Pulmonary artery endothelial cell (primary cell): ENCODE data around the gene SMARCD2. TPM values are rescaled to one million over a fixed set of nuclear protein-coding genes. Genes with fewer than 3 reads are reported as not detected.
"Not testable (repeated sequence)": the region's sequence is repeated elsewhere in the genome, so short reads cannot be mapped to it uniquely, and the experiment has no call there.

ENCODE experiments used
- DNase-seq: peaks from one replicate; pipeline ENCODE4 v3.0.0-alpha.2; 2011; ENCODE audit warnings: low read depth, low spot score
- total RNA-seq: library from RNA; depleted of rRNA; stranded (reverse); fragments of >200 nt; gene quantifications from 2 replicates; pipeline ENCODE4 v1.2.3, GENCODE V29; 2014

SMARCD2 gene
- total RNA-seq = 71.5 and 107 TPM in 2 replicates

DNA sequence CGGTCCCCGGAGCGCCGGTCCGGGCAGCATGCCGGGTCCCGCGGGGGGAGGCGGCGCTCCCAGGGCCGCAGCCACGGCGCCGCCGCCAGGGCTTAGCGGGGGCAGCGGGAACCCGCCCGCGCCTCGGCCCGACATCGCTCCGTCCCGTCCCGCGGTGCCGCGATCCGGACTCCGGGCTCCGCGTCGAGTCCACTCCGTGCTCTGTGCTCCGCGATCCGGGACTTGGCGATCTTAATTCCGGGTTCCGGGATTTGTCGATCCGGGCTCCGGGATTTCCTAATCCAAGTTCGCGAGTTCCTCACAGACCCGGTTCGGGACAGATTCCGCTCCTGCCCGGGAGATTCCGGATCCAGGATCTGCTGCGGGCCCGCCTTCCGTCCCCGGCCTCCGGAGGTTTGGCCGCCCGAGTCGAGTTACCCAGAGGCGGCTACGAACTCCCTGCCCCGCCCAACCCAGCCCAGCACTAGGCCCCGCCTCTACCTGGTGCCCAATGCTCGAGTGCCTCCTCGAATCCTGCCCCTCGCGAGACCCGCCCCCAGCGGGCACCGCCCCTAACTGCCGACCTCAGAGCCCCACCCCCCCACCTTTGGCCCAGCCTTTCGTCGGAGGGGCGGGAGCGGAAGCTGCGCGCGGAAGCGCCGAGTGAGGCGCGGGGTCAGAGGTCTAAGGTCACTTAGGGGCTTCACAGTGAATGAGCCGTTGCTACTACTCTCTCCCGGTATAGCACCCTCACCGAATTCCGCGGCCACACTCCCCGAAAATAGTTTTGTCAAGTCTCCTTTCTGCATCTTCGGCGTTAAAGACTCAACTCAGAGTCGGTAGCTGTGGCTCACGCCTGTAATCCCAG lies at the start of gene SMARCD2:
Gene SMARCD2 (minus strand): TSS at position 146 of the 847 bp plus-strand sequence. CDS start 11 bp downstream, at position 135.
- peak; percentile 97 for DNase-seq

DNA sequence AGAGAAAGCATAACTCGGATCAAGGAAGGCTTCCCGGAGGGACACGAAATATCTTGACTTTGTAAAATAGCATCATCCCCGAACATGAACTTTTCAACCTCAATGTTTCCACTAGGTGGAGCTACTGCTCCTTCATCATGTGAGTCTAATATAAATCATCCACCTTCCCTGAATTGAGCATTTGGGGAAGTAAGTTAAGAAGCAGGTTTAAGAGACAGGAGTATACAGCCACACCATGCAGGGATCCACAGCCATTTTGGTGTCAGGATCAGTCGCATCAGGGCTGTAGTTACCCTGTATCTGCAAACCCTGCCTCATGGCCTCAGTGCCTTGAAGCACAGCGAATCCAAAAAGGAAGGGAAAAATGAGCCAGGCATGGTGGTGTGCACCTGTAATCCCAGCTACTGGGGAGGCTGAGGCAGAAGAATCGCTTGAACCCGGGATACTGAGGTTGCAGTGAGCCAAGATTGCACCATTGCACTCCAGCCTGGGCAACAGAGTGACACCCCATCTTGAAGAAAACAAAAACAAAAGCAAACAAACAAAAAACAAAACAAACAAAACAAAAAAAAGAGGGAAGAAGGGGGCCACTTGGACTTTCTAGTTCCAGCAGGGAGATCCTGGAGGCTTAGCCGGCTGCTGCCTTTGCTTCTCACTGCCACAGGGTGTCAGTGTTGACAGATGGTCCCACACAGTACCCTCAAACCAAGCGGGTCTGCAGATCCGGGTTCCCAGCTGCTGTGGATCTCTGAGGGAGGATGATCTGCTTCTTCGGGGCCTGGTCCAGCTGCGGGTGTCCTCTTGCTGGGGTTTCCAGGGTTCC lies 46.8 kb upstream of the SMARCD2 start:
- not testable (repeated sequence) for DNase-seq

DNA sequence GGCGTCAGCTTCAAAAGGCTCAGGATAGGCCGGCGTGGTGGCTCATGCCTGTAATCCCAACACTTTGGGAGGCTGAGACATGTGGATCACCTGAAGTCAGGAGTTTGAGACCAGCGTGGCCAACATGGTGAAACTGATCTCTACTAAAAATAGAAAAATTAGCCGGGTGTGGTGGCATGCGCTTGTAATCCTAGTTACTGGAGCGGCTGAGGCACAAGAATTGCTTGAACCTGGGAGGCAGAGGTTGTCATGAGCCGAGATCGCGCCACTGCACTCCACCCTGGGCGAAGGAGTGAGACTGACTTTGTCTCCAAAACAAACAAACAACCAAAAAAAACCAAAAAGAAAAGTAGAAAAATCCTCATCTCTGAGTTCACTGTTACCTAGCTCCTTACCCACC lies 42.6 kb upstream of the SMARCD2 start:
- DNase-seq = not testable (repeated sequence)

- DNase-seq = not testable (repeated sequence)
Measured at GRCh38 chr17:63882626-63883126, 40.2 kb upstream of the SMARCD2 start.

GRCh38 chr17:63881935-63882601 lies 39.6 kb upstream of the SMARCD2 start, which contains the start of gene GH2:
Gene GH2 (minus strand): TSS chr17:63881944. CDS start chr17:63881801, 143 bp downstream.
- DNase-seq = no peak

DNA sequence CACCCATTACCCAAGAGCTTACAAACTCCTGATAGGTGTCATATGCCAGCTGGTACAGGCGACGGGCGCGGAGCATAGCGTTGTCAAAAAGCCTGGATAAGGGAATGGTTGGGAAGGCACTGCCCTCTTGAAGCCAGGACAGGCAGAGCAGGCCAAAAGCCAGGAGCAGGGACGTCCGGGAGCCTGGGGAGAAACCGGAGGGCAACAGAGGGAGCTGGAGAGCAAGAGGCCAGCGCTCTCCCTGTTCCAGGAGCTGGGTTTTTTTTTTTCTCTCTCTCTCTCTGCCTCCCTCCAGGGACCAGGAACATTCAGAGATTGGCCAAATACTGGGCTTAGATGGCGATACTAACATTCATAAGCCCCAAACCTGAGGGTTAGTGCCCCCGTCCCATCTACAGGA lies 38.9 kb upstream of the SMARCD2 start:
- not testable (repeated sequence) for DNase-seq

- DNase-seq = no peak
Measured at GRCh38 chr17:63880706-63881105, 38.2 kb upstream of the SMARCD2 start.

- not testable (repeated sequence) for DNase-seq
Measured at GRCh38 chr17:63878413-63878812, 35.9 kb upstream of the SMARCD2 start.

GRCh38 chr17:63874693-63875092 lies 32.2 kb upstream of the SMARCD2 start:
- not testable (repeated sequence) for DNase-seq

DNA sequence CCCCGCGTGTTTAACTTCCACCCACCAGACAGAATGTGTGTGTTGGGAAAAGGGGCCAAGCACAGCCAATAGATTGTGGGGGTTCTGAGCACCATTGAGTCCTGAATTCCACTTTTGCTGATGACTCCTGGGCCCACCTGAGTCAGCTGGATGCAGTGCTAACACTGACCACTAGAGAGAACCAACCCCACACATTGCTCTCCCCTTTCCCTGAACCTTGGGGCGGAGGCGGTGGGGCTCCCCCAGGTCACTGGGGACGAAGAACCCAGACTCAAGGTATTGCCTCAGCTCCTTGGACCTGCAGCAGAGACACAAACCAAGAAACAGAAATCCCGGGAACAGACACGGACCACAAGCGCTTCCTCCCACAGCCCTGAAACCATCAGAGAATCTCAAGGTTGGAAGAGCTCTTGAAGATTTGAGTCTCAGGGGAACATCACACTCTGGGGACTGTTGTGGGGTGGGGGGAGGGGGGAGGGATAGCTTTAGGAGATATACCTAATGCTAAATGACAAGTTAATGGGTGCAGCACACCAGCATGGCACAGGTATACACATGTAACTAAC lies 31.7 kb upstream of the SMARCD2 start:
- not testable (repeated sequence) for DNase-seq

- not testable (repeated sequence) for DNase-seq
Measured at GRCh38 chr17:63873577-63873976, 31.1 kb upstream of the SMARCD2 start, which contains the start of gene CSH2. Gene CSH2 (minus strand): TSS chr17:63873677. CDS start chr17:63873614, 63 bp downstream.

GRCh38 chr17:63871646-63872365 lies 29.3 kb upstream of the SMARCD2 start:
- not testable (repeated sequence) for DNase-seq

DNA sequence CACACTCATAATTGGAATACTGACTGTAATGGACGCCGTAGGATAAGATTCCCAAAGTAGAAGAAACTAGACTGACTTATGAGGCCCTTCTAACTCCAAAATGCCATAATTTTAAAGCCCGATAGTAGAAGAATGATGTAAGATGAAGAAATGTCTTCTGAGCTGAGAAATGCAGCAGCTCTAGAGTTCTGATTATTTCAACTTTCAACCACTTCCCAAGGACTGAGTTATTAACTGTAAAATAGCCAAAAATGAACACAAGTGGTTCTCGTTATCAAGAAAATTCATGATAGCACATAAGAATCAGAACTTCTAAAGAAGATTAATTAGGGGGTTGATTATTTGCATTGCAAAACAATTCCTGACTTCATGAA lies 27.8 kb upstream of the SMARCD2 start:
- DNase-seq = not testable (repeated sequence)

- not testable (repeated sequence) for DNase-seq
Measured at GRCh38 chr17:63869491-63870291, 27.2 kb upstream of the SMARCD2 start.

DNA sequence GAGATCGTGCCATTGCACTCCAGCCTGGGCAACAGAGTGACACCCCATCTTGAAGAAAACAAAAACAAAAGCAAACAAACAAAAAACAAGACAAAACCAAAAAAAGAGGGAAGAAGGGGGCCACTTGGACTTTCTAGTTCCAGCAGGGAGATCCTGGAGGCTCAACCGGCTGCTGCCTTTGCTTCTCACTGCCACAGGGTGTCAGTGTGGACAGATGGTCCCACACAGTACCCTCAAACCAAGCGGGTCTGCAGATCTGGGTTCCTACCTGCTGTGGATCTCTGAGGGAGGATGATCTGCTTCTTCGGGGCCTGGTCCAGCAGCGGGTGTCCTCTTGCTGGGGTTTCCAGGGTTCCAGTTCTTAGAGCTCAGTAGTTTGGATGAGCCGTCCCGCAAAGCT lies 24.1 kb upstream of the SMARCD2 start:
- DNase-seq = not testable (repeated sequence)

GRCh38 chr17:63859257-63859656 lies 16.8 kb upstream of the SMARCD2 start:
- DNase-seq = no peak

DNA sequence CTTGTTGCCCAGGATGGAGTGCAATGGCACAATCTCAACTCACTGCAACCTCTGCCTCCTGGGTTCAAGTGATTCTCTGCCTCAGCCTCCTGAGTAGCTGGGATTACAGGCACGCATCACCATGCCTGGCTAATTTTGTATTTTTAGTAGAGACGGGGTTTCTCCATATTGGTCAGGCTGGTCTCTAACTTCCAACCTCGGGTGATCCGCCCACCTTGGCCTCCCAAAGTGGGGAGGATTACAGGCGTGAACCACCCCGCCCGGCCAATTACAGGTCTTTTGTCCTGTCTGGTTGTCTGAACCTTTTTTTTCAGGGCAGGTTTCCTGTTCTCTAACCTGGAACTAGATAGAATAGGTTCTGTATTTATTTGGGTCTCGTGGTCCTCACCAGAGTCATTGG lies 13.9 kb upstream of the SMARCD2 start:
- DNase-seq = not testable (repeated sequence)

GRCh38 chr17:63855185-63855584 lies 12.7 kb upstream of the SMARCD2 start:
- no peak for DNase-seq

DNA sequence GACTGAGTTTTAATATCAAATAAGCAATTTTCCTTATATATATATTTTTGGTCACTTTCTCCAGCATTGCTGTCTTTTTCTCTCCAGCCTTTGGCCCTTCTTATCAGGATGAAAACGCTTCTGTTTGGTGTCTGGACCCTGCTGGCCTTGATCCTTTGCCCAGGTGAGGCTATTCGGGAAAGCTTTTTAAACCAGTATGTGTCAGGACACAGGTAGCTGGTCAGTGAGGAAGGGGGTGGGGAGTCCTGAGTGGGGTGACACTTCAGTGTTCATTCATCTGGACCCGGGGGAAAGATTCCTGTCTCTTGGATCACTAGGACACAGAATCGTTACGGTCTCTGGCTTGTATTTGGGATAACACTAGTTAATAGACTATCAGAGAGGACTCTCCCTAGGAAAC lies 12.2 kb upstream of the SMARCD2 start:
- no peak for DNase-seq
